WERI-Rb-1 (cell line): ENCODE results near the gene DPP4.

Source experiments
- DNase-seq: peaks from one replicate; pipeline ENCODE4 v3.0.0-alpha.2; 2020
- H3K27ac ChIP-seq: fragments of 250-450 bp; sonication (Bioruptor Pico); 2 replicates; pipeline ENCODE4 v1.5.1; 2020; ENCODE audit warnings: mild to moderate bottlenecking, moderate library complexity
- H3K27me3 ChIP-seq: fragments of 250-450 bp; sonication (Bioruptor Pico); 2 replicates; pipeline ENCODE4 v1.5.1; 2021; ENCODE audit warnings: mild to moderate bottlenecking, low read depth, moderate library complexity; ENCODE audit not compliant: insufficient read depth, severe bottlenecking
- H3K36me3 ChIP-seq: fragments of 250-450 bp; sonication (Bioruptor Pico); 2 replicates; pipeline ENCODE4 v1.5.1; 2020; ENCODE audit warnings: mild to moderate bottlenecking, moderate library complexity
- H3K4me3 ChIP-seq: 2 replicates; pipeline ENCODE4 v1.5.1; 2011; ENCODE audit warnings: low read depth, mild to moderate bottlenecking, control low read depth, low read length
- H3K9me3 ChIP-seq: fragments of 250-450 bp; sonication (Bioruptor Pico); 2 replicates; pipeline ENCODE4 v1.5.1; 2021; ENCODE audit warnings: mild to moderate bottlenecking, moderate library complexity; ENCODE audit not compliant: severe bottlenecking
- CTCF ChIP-seq: IDR thresholded peaks from 2 replicates; pipeline ENCODE4 v1.5.1; 2011; ENCODE audit warnings: low read depth, mild to moderate bottlenecking, control low read depth, inconsistent platforms, low read length

Gene DPP4

GRCh38 chr2:162106146-162106551 lies 32.1 kb upstream of the DPP4 start:
- DNase-seq: no peak
- Histone ChIP-seq H3K36me3 (no peaks in the 10 kb centered on the region), H3K4me3 (no peak overlapping the region), H3K9me3 (no peaks in the 10 kb centered on the region), H3K27ac (no peak overlapping the region), H3K27me3 (no peaks in the 10 kb centered on the region)
- no peak for TF ChIP-seq CTCF

- DNase-seq: no peak
- Histone ChIP-seq H3K4me3 (no peak overlapping the region), H3K9me3 (no peaks in the 10 kb centered on the region), H3K36me3 (no peaks in the 10 kb centered on the region), H3K27ac (no peak overlapping the region), H3K27me3 (no peaks in the 10 kb centered on the region)
- TF ChIP-seq CTCF: no peak
Observed at GRCh38 chr2:162103443-162104009, 29.5 kb upstream of the DPP4 start.

GRCh38 chr2:162100579-162100978 lies 26.6 kb upstream of the DPP4 start:
- Histone ChIP-seq H3K9me3 (no peaks in the 10 kb centered on the region), H3K27me3 (no peaks in the 10 kb centered on the region), H3K27ac (no peak overlapping the region), H3K4me3 (no peak overlapping the region), H3K36me3 (no peaks in the 10 kb centered on the region)
- no peak for TF ChIP-seq CTCF
- DNase-seq: no peak

- H3K27me3 ChIP-seq: no peaks in the 10 kb centered on the region
- TF ChIP-seq CTCF: no peak
- no peak overlapping the region for H3K4me3 ChIP-seq
- no peak for DNase-seq
- no peaks in the 10 kb centered on the region for H3K36me3 ChIP-seq
- H3K9me3 ChIP-seq: no peaks in the 10 kb centered on the region
- H3K27ac ChIP-seq: no peak overlapping the region
Observed at GRCh38 chr2:162099836-162100235, 25.8 kb upstream of the DPP4 start.

GRCh38 chr2:162092658-162093556 lies 18.9 kb upstream of the DPP4 start:
- H3K27ac ChIP-seq: no peak overlapping the region
- no peaks in the 10 kb centered on the region for H3K36me3 ChIP-seq
- no peaks in the 10 kb centered on the region for H3K9me3 ChIP-seq
- DNase-seq: no peak
- no peak for TF ChIP-seq CTCF
- H3K27me3 ChIP-seq: no peaks in the 10 kb centered on the region
- H3K4me3 ChIP-seq: no peak overlapping the region

- no peaks in the 10 kb centered on the region for H3K27me3 ChIP-seq
- no peaks in the 10 kb centered on the region for H3K36me3 ChIP-seq
- H3K27ac ChIP-seq: no peak overlapping the region
- no peaks in the 10 kb centered on the region for H3K9me3 ChIP-seq
- H3K4me3 ChIP-seq: no peak overlapping the region
- no peak for TF ChIP-seq CTCF
- DNase-seq: no peak
Observed at GRCh38 chr2:162092008-162092390, 18.0 kb upstream of the DPP4 start.
